GM12878 (cell line): ENCODE measurements around the gene NNMT. TPM values are rescaled to one million over a fixed set of nuclear protein-coding genes. Genes with fewer than 3 reads are reported as not detected.

ENCODE experiments used
- ATAC-seq: fragments of 200-7000 bp; cut with Tn5 transposase; 3 replicates; pipeline ENCODE4 v1.9.1; 2020; ENCODE audit warnings: mild to moderate bottlenecking, moderate library complexity
- BruUV-seq: library from RNA; stranded (reverse); fragments of 400-500 nt; replicated peaks from 2 replicates; lab custom pipeline; 2021; lab: Mats Ljungman, UMichigan
- CTCF ChIA-PET: fragments of 300-600 bp; sonication (Branson Sonifier 250); formaldehyde crosslinking; extraction: SDS; loops from one replicate; lab custom pipeline; 2021; ENCODE audit warnings: inconsistent platforms; lab: Yijun Ruan, JAX
- POLR2A ChIA-PET: fragments of 350-600 bp; formaldehyde crosslinking; extraction: SDS; loops from one replicate; lab custom pipeline; 2021; ENCODE audit warnings: inconsistent platforms; lab: Charles Lee
- RAD21 ChIA-PET: fragments of 300-600 bp; sonication (Branson Sonifier 250); formaldehyde crosslinking; loops from one replicate; lab custom pipeline; 2023; ENCODE audit warnings: antibody characterized with exemption; ENCODE audit not compliant: unreplicated experiment; lab: Charles Lee
- SMC1A ChIA-PET: fragments of 300-600 bp; sonication (Branson Sonifier 250); formaldehyde crosslinking; loops from one replicate; lab custom pipeline; 2023; ENCODE audit not compliant: unreplicated experiment, uncharacterized antibody; lab: Charles Lee
- DNase-seq: peaks from one replicate; pipeline ENCODE4 v3.0.0-alpha.2; 2011; ENCODE audit warnings: low read depth, low spot score
- FAIRE-seq: peaks from 3 replicates; lab custom pipeline; 2011; peaks lifted over from hg19 to GRCh38; lab: Jason Lieb, UNC
- H2AFZ ChIP-seq: 2 replicates; pipeline ENCODE4 v1.6.0; 2011; ENCODE audit warnings: low read depth, low read length, control low read depth; ENCODE audit not compliant: control insufficient read depth
- H3K27ac ChIP-seq: 2 replicates; pipeline ENCODE4 v1.5.1; 2011; ENCODE audit warnings: control low read depth; ENCODE audit not compliant: control insufficient read depth, insufficient read depth
- H3K27me3 ChIP-seq, 2 experiments: replicated peaks in 1 of 2; 2 replicates each; pipeline versions ENCODE4 v1.6.0 to v1.6.1; 2011; ENCODE audit warnings: low read length in 1 of 2; ENCODE audit not compliant: control insufficient read depth in 2 of 2, insufficient read depth in 2 of 2
- H3K36me3 ChIP-seq, 2 experiments: 2 replicates each; pipeline ENCODE4 v1.5.1; 2011; ENCODE audit warnings: low read length in 1 of 2; ENCODE audit not compliant: control insufficient read depth in 2 of 2, insufficient read depth in 2 of 2
- H3K4me1 ChIP-seq: 2 replicates; pipeline ENCODE4 v1.6.1; 2011; ENCODE audit warnings: mild to moderate bottlenecking, low read length, moderate library complexity, mixed read lengths; ENCODE audit not compliant: control insufficient read depth, insufficient read depth
- H3K4me2 ChIP-seq: 2 replicates; pipeline ENCODE4 v1.6.0; 2011; ENCODE audit warnings: control low read depth; ENCODE audit not compliant: control insufficient read depth, insufficient read depth
- H3K4me3 ChIP-seq: fragments of 200-600 bp; sonication (generic); 2 replicates; pipeline ENCODE4 v1.5.1; 2016
- H3K79me2 ChIP-seq: 2 replicates; pipeline ENCODE4 v1.6.0; 2011; ENCODE audit warnings: low read length; ENCODE audit not compliant: control insufficient read depth, insufficient read depth
- H3K9ac ChIP-seq: 2 replicates; pipeline ENCODE4 v1.8.0; 2011; ENCODE audit warnings: low read length, control low read depth, mixed read lengths; ENCODE audit not compliant: control insufficient read depth, insufficient read depth
- H3K9me3 ChIP-seq: replicated peaks from 3 replicates; pipeline ENCODE4 v1.5.1; 2011; ENCODE audit warnings: mild to moderate bottlenecking, low read length; ENCODE audit not compliant: control insufficient read depth, insufficient read depth
- H4K20me1 ChIP-seq: 2 replicates; pipeline ENCODE4 v1.6.0; 2011; ENCODE audit not compliant: control insufficient read depth, insufficient read depth
- CBFB ChIP-seq: IDR thresholded peaks from 2 replicates; pipeline ENCODE4 v1.6.1; 2016; ENCODE audit warnings: antibody characterized with exemption, low read depth
- CHD2 ChIP-seq: IDR thresholded peaks from 2 replicates; pipeline ENCODE4 v1.6.1; 2011; ENCODE audit warnings: low read depth, low read length, improper control_type of control experiment, borderline replicate concordance
- EGR1 ChIP-seq, 2 experiments: IDR thresholded peaks; 1 replicate in 1 of 2; 2 replicates in 1 of 2; pipeline ENCODE4 v1.6.1; 2011 to 2012; ENCODE audit warnings: low read depth in 2 of 2, low read length in 2 of 2, borderline replicate concordance in 1 of 2, mild to moderate bottlenecking in 1 of 2, moderate library complexity in 1 of 2
- KDM1A ChIP-seq: fragments of 200-600 bp; sonication (generic); IDR thresholded peaks from 2 replicates; pipeline ENCODE4 v1.6.1; 2016; ENCODE audit warnings: borderline replicate concordance
- PBX3 ChIP-seq: IDR thresholded peaks from 2 replicates; pipeline ENCODE4 v1.6.1; 2011; ENCODE audit warnings: mild to moderate bottlenecking, low read depth, low read length, moderate library complexity; ENCODE audit not compliant: insufficient replicate concordance
- PML ChIP-seq: IDR thresholded peaks from 2 replicates; pipeline ENCODE4 v1.6.1; 2012; ENCODE audit warnings: low read length, inconsistent platforms
- RELA ChIP-seq: fragments of 450-650 bp; IDR thresholded peaks from 2 replicates; pipeline ENCODE4 v1.8.0; 2014; ENCODE audit warnings: borderline replicate concordance; ENCODE audit not compliant: partially characterized antibody
- SMARCA5 ChIP-seq: fragments of 450-650 bp; IDR thresholded peaks from 2 replicates; pipeline ENCODE4 v1.6.1; 2017; ENCODE audit warnings: mild to moderate bottlenecking
- SMC3 ChIP-seq: IDR thresholded peaks from 2 replicates; pipeline ENCODE4 v1.6.1; 2011; ENCODE audit warnings: low read length, improper control_type of control experiment, borderline replicate concordance
- WGBS: methylation state at CpG from one replicate; pipeline ENCODE4 v1.1.6; 2016; ENCODE audit warnings: low lambda C conversion rate; ENCODE audit not compliant: insufficient replicate concordance, insufficient coverage; ENCODE audit errors: missing lambda C conversion rate; 5-methylcytosine and 5-hydroxymethylcytosine counted together
- in situ Hi-C: fragments of 300-500 bp; cut with MboI; formaldehyde crosslinking; loops from 9 replicates; pipeline ENCODE4 v1.14.3; 2018; ENCODE audit warnings: mixed read lengths
- intact Hi-C: fragments of 100-400 bp; cut with micrococcal nuclease; formaldehyde crosslinking; loops from one replicate; pipeline ENCODE4 v1.14.2; 2022; ENCODE audit not compliant: unreplicated experiment
- polyA plus RNA-seq, 11 experiments: library from polyadenylated mRNA; depleted of rRNA in 4 of 11; unstranded in 6 of 11; stranded (reverse) in 5 of 11; fragments of >200 nt; fragmentation: Nextera tagmentation in 4 of 11; fragmentation: Illumina TruSeq in 1 of 11; extraction: Ambion mirVana in 4 of 11; extraction: Trizol in 1 of 11; gene quantifications; 1 replicate in 1 of 11; 2 replicates in 10 of 11; pipeline versions ENCODE4 v1.2.1 to v1.2.3, GENCODE V29; 2011 to 2016; ENCODE audit warnings: inconsistent platforms in 2 of 11, missing spikeins in 2 of 11, low read depth in 1 of 11
- total RNA-seq, 4 experiments: library from RNA; depleted of rRNA in 3 of 4; stranded (reverse); fragments of >200 nt in 3 of 4; fragmentation: Illumina TruSeq in 1 of 4; extraction: Trizol in 1 of 4; gene quantifications; 2 replicates each; pipeline versions ENCODE4 v1.2.1 to v1.2.3, GENCODE V29; 2013 to 2021

The NNMT gene
- total and polyA plus RNA-seq, 10 of the 15 experiments (the other 5 are each of a cell fraction or from before 2014, with no cell fraction given) = 0.46 TPM; not detected in 9

- intact Hi-C loops = loop anchor here (5.0 kb wide), 1 partner anchor 251 kb away; the partner anchor contains the start of gene NXPE4
- RAD21 ChIA-PET = no interaction called here
- peaks cover 2 to 3% of the 10 kb centered on the region in 2 experiments; a peak in 2 of 4 replicates for H3K27me3 ChIP-seq
- no peaks in the 10 kb centered on the region for H3K4me1 ChIP-seq
- POLR2A ChIA-PET = no interaction called here
- ATAC-seq (no peak), FAIRE-seq (no peak), DNase-seq (no peak)
- no peak overlapping the region for H3K4me3 ChIP-seq
- no peaks in the 10 kb centered on the region for H3K9me3 ChIP-seq
- no TSS peak for BruUV-seq
- no peak overlapping the region for H2AFZ ChIP-seq
- 17% methylated on average over 4 of the region's 4 CpGs for WGBS
- no peaks in the 10 kb centered on the region for H3K79me2 ChIP-seq
- H3K36me3 ChIP-seq = no peaks in the 10 kb centered on the region
- TF ChIP-seq SMC3 (no peak), CBFB (no peak), KDM1A (no peak), RELA (no peak), PML (no peak), PBX3 (no peak), CHD2 (no peak), SMARCA5 (no peak), EGR1 (IDR thresholded peaks at IDR 0.05; ENCODE audit: borderline replicate concordance in 1 of 2, low read depth in 2 of 2, low read length in 2 of 2) (no peak)
- TF ChIP-seq, all 136 proteins: peak for 0
- Histone ChIP-seq H4K20me1 (no peaks in the 10 kb centered on the region), H3K4me2 (no peak overlapping the region), H3K27ac (no peak overlapping the region), H3K9ac (no peak overlapping the region)
- SMC1A ChIA-PET = interaction anchor here (1.1 to 1.4 kb wide), 4 partner anchors 30 to 248 kb away, joined by 3 to 4 read pairs (median 3); partner anchors contain the start of gene REXO2
- in situ Hi-C loops = loop anchor here (10.0 kb wide), 1 partner anchor 248 kb away; the partner anchor contains the start of gene NXPE4
- CTCF ChIA-PET = interaction anchor here (0.7 to 1.8 kb wide), 7 partner anchors 9 to 248 kb away, joined by 3 to 4 read pairs (median 4); no protein-coding TSS in a partner anchor
Measured at GRCh38 chr11:114346709-114347141, 50.5 kb downstream of the NNMT start.
